ENCODE measurements around the gene DGKD. TPM values are rescaled to one million over a fixed set of nuclear protein-coding genes. Genes with fewer than 3 reads are reported as not detected.

Gene DGKD
- total RNA-seq, 1 donor from 2014 or later = 49.5 TPM

GRCh38 chr2:233481368-233482142, 127.3 kb downstream of the DGKD start:
- H3K4me3 Mint-ChIP-seq (ENCODE audit: low read depth) = no peak overlapping the region
- TF ChIP-seq CTCF (IDR thresholded peaks at IDR 0.05; ENCODE audit: unreplicated experiment) = no peak
- H3K36me3 Mint-ChIP-seq (ENCODE audit: insufficient read depth) = peaks cover 28% of the 10 kb centered on the region
- H3K27me3 Mint-ChIP-seq = no peaks in the 10 kb centered on the region
- no peaks in the 10 kb centered on the region for H3K9me3 Mint-ChIP-seq (ENCODE audit: low read depth)
- no peaks in the 10 kb centered on the region for H3K4me1 Mint-ChIP-seq (ENCODE audit: low read depth)
- peak overlapping the region; percentile 85 for H3K27ac Mint-ChIP-seq
- DNase-seq (ENCODE audit: low spot score, unreplicated experiment) = no peak

- Mint-ChIP-seq H3K4me1 (ENCODE audit: low read depth) (no peaks in the 10 kb centered on the region), H3K36me3 (ENCODE audit: insufficient read depth) (peaks cover 25% of the 10 kb centered on the region), H3K9me3 (ENCODE audit: low read depth) (no peaks in the 10 kb centered on the region), H3K27ac (no peak overlapping the region), H3K4me3 (ENCODE audit: low read depth) (no peak overlapping the region), H3K27me3 (no peaks in the 10 kb centered on the region)
- DNase-seq (ENCODE audit: low spot score, unreplicated experiment) = no peak
- TF ChIP-seq CTCF (IDR thresholded peaks at IDR 0.05; ENCODE audit: unreplicated experiment) = no peak
Observed at GRCh38 chr2:233482616-233483015, 128.3 kb downstream of the DGKD start.

DNA sequence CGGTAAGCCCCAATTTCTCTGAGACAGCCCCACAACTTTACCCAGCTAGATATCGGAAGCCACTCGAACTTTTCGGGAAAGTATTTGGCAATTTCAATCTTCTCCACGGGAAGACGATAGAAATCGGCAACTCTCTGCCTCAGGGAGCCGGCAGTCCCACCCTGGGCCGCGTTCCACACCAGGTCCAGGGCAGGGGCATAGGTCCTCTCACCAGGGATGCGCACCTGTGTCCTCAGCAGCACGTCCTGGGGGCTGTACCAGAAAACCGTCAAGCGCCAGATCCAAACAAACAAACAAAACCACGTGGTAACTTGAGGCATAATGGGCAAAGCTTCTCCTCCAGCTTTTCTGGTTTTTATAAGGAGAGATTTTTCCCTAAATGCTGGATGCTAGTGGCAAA, 131.4 kb downstream of the DGKD start:
- H3K4me3 Mint-ChIP-seq (ENCODE audit: low read depth) = no peak overlapping the region
- TF ChIP-seq CTCF (IDR thresholded peaks at IDR 0.05; ENCODE audit: unreplicated experiment) = no peak
- DNase-seq (ENCODE audit: low spot score, unreplicated experiment) = no peak
- no peaks in the 10 kb centered on the region for H3K27me3 Mint-ChIP-seq
- H3K9me3 Mint-ChIP-seq (ENCODE audit: low read depth) = no peaks in the 10 kb centered on the region
- no peaks in the 10 kb centered on the region for H3K4me1 Mint-ChIP-seq (ENCODE audit: low read depth)
- H3K36me3 Mint-ChIP-seq (ENCODE audit: insufficient read depth) = peaks cover 22% of the 10 kb centered on the region
- H3K27ac Mint-ChIP-seq = no peak overlapping the region

GRCh38 chr2:233486357-233486756, 132.1 kb downstream of the DGKD start:
- Mint-ChIP-seq H3K27me3 (no peaks in the 10 kb centered on the region), H3K9me3 (ENCODE audit: low read depth) (no peaks in the 10 kb centered on the region), H3K4me1 (ENCODE audit: low read depth) (no peaks in the 10 kb centered on the region), H3K4me3 (ENCODE audit: low read depth) (no peak overlapping the region), H3K27ac (peak overlapping the region; percentile 3), H3K36me3 (ENCODE audit: insufficient read depth) (peaks cover 24% of the 10 kb centered on the region)
- DNase-seq (ENCODE audit: low spot score, unreplicated experiment) = no peak
- no peak for TF ChIP-seq CTCF (IDR thresholded peaks at IDR 0.05; ENCODE audit: unreplicated experiment)

DNA sequence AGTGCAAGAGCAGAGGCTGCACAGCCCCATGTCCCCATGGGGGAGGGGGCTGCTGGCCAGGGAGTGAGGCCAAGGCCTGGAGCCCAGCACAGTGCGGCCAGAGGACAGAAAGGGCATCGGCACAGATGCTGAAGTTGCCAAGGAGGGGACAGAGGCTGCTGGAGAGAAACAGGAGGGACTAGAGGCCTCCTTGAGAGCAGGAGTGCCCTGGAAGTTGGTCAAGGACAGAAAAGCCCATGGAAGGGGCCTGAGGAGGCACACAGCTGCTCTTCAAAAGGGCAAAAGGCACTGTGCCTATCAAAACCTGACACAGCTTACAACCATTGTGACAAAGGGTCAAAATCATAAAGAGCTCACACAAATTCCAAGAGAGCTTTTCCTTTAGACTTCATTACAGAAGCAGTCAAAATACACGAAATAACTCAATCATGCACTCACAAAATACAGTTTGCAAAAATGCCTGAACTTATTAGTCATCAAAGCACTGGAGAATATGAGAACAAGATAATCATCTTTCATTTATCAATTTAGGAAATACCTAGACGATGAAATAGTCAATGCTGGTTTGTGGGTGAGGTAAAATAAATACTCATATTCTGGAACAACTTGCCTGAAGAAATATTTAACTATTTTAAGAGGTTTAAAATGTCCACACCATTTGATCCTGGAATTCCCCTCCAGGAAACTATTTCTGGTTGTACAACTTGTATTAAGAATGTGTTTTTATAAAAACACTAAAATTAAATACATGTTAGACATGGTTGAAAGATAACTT, 132.7 kb downstream of the DGKD start:
- Mint-ChIP-seq H3K9me3 (ENCODE audit: low read depth) (no peaks in the 10 kb centered on the region), H3K27ac (no peak overlapping the region), H3K27me3 (no peaks in the 10 kb centered on the region), H3K4me1 (ENCODE audit: low read depth) (no peaks in the 10 kb centered on the region), H3K36me3 (ENCODE audit: insufficient read depth) (peaks cover 23% of the 10 kb centered on the region), H3K4me3 (ENCODE audit: low read depth) (no peak overlapping the region)
- no peak for DNase-seq (ENCODE audit: low spot score, unreplicated experiment)
- TF ChIP-seq CTCF (IDR thresholded peaks at IDR 0.05; ENCODE audit: unreplicated experiment) = no peak

Data from progenitor cell of endocrine pancreas (in vitro differentiated cells).